Esophagus muscularis mucosa (tissue), 4 donors: ENCODE measurements around the gene XPO1. TPM values are rescaled to one million over a fixed set of nuclear protein-coding genes. Genes with fewer than 3 reads are reported as not detected.

Source experiments
- DNase-seq: peaks from one replicate; pipeline ENCODE4 v3.0.0-alpha.2; 2017; ENCODE audit errors: extremely low spot score
- H3K27ac ChIP-seq, 4 donors: fragments of 200-600 bp; sonication (generic); replicated peaks in 1 of 4; 1 replicate in 3 of 4; 2 replicates in 1 of 4; pipeline ENCODE4 v1.5.1; 2016 to 2019; ENCODE audit warnings: mild to moderate bottlenecking in 1 of 4
- H3K27me3 ChIP-seq, 4 donors: fragments of 200-600 bp; sonication (generic); one replicate each; pipeline versions ENCODE4 v1.5.1 to v1.6.0; 2016 to 2019
- H3K36me3 ChIP-seq, 4 donors: fragments of 200-600 bp; sonication (generic); one replicate each; pipeline ENCODE4 v1.5.1; 2016 to 2019
- H3K4me1 ChIP-seq, 4 donors: fragments of 200-600 bp; sonication (generic); one replicate each; pipeline ENCODE4 v1.5.1; 2016 to 2019
- H3K4me3 ChIP-seq, 4 donors: fragments of 200-600 bp; sonication (generic); 1 replicate in 2 of 4; 2 replicates in 2 of 4; pipeline ENCODE4 v1.5.1; 2016 to 2019; ENCODE audit warnings: mild to moderate bottlenecking in 4 of 4, moderate library complexity in 1 of 4
- H3K9me3 ChIP-seq, 4 donors: fragments of 200-600 bp; sonication (generic); 1 replicate in 3 of 4; 2 replicates in 1 of 4; pipeline ENCODE4 v1.5.1; 2016 to 2019
- CTCF ChIP-seq, 3 experiments: fragments of 200-600 bp in 2 of 3; fragments of 450-650 bp in 1 of 3; sonication (generic) in 2 of 3; IDR thresholded peaks; one replicate each; pipeline ENCODE4 v1.5.1; 2017 to 2019; ENCODE audit warnings: antibody characterized with exemption in 3 of 3, mild to moderate bottlenecking in 2 of 3, moderate library complexity in 1 of 3
- EP300 ChIP-seq: sonication (generic); formaldehyde crosslinking; IDR thresholded peaks from one replicate; pipeline ENCODE4 v1.6.1; 2017; ENCODE audit warnings: antibody characterized with exemption
- POLR2A ChIP-seq: fragments of 450-650 bp; IDR thresholded peaks from one replicate; pipeline ENCODE4 v1.6.1; 2017; ENCODE audit warnings: antibody characterized with exemption, moderate library complexity, mild to moderate bottlenecking, low read depth
- POLR2AphosphoS5 ChIP-seq, 2 donors: sonication (generic); formaldehyde crosslinking; IDR thresholded peaks; one replicate each; pipeline ENCODE4 v1.6.1; 2017; ENCODE audit warnings: antibody characterized with exemption in 2 of 2
- WGBS: methylation state at CpG from one replicate; pipeline ENCODE4 v1.1.5; 2018; 5-methylcytosine and 5-hydroxymethylcytosine counted together
- intact Hi-C: fragments of 100-400 bp; cut with DNase I; formaldehyde crosslinking; loops from one replicate; pipeline ENCODE4 v1.15.1; 2023
- total RNA-seq, 4 donors: library from RNA; depleted of rRNA; stranded (reverse); fragments of >200 nt; gene quantifications; one replicate each; pipeline versions ENCODE4 v1.1.0 to v1.2.1, GENCODE V29; 2016

The XPO1 gene
- total RNA-seq, 4 donors from 2014 or later: 55.8 to 117 (median 65.4) TPM

GRCh38 chr2:61434314-61434713 lies 103.8 kb downstream of the XPO1 start:
- no peak overlapping the region for H3K27ac ChIP-seq
- H3K27me3 ChIP-seq: no peaks in the 10 kb centered on the region
- peaks cover 25 to 40% (median 33%) of the 10 kb centered on the region in 4 donors for H3K4me1 ChIP-seq
- no peaks in the 10 kb centered on the region for H3K36me3 ChIP-seq
- no peak overlapping the region for H3K4me3 ChIP-seq
- TF ChIP-seq EP300 (no peak), POLR2AphosphoS5 (IDR thresholded peaks at IDR 0.05) (no peak), POLR2A (no peak), CTCF (IDR thresholded peaks at IDR 0.05) (no peak)
- DNase-seq: peak; percentile 87
- intact Hi-C loops: no loop called here
- peaks cover 0 to 7% (median 2%) of the 10 kb centered on the region in 4 donors for H3K9me3 ChIP-seq

- Histone ChIP-seq H3K4me3 (no peak overlapping the region), H3K9me3 (peaks cover 0 to 7% (median 2%) of the 10 kb centered on the region in 4 donors), H3K27me3 (no peaks in the 10 kb centered on the region), H3K27ac (no peak overlapping the region), H3K36me3 (no peaks in the 10 kb centered on the region), H3K4me1 (peaks cover 22 to 33% (median 29%) of the 10 kb centered on the region in 4 donors)
- peak; percentile 14 for DNase-seq
- WGBS: 100% methylated on average over 1 of the region's 1 CpG
- no peak for TF ChIP-seq POLR2AphosphoS5 (IDR thresholded peaks at IDR 0.05)
- no peak for TF ChIP-seq CTCF (IDR thresholded peaks at IDR 0.05)
- no peak for TF ChIP-seq POLR2A
- TF ChIP-seq EP300: no peak
- intact Hi-C loops: no loop called here
Measured at GRCh38 chr2:61433606-61434005, 104.5 kb downstream of the XPO1 start.

DNA sequence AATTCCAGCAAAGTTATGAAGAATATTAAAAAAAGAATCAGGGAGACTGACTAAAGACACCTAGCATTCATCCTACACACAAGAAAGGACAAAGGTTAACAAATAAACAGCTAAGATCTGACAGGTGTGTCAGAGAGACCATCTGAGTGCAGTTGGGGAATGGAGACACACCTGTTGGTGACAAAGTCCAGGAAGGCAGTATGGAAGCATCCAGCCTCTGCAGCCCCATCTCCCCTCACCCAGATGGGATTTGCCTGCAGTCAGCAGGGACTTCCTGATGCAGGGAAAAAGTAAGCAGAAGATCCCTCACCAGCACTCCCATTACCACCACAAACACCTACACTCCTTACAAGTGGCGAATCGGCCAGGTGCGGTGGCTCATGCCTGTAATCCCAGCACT lies 105.2 kb downstream of the XPO1 start:
- DNase-seq: peak; percentile 10
- Histone ChIP-seq H3K27ac (no peak overlapping the region), H3K4me1 (peaks cover 22 to 33% (median 27%) of the 10 kb centered on the region in 4 donors), H3K27me3 (no peaks in the 10 kb centered on the region), H3K9me3 (peaks cover 0 to 7% (median 2%) of the 10 kb centered on the region in 4 donors), H3K36me3 (no peaks in the 10 kb centered on the region), H3K4me3 (no peak overlapping the region)
- intact Hi-C loops: no loop called here
- TF ChIP-seq EP300 (no peak), CTCF (IDR thresholded peaks at IDR 0.05) (no peak), POLR2AphosphoS5 (IDR thresholded peaks at IDR 0.05) (no peak), POLR2A (no peak)
- 93% methylated on average over 3 of the region's 3 CpGs for WGBS

DNA sequence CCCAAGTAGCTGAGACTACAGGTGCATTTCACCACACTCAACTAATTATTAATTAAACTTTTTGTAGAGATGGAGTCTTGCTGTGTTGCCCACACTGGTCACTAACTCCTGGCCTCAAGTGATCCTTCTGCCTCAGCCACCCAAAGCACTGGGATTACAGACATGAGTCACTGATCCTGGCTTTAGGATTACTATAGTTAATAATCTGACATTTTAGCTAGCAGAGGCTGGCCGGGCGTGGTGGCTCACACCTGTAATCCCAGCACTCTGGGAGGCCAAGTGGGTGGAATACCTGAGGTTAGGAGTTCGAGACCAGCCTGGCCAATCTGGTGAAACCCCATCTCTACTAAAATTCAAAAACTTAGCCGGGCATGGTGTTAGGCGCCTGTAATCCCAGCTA lies 106.8 kb downstream of the XPO1 start:
- intact Hi-C loops: no loop called here
- H3K36me3 ChIP-seq: no peaks in the 10 kb centered on the region
- 97% methylated on average over 5 of the region's 5 CpGs for WGBS
- H3K27me3 ChIP-seq: no peaks in the 10 kb centered on the region
- H3K27ac ChIP-seq: no peak overlapping the region
- TF ChIP-seq POLR2AphosphoS5 (IDR thresholded peaks at IDR 0.05) (no peak), EP300 (no peak), POLR2A (no peak), CTCF (IDR thresholded peaks at IDR 0.05) (no peak)
- no peak overlapping the region for H3K4me3 ChIP-seq
- no peaks in the 10 kb centered on the region for H3K9me3 ChIP-seq
- peak; percentile 37 for DNase-seq
- H3K4me1 ChIP-seq: peaks cover 24 to 39% (median 28%) of the 10 kb centered on the region in 4 donors

Other genes starting within 250 kb of the XPO1 start
- 100 to 1,000 TPM; 124 to 137 (median 129) TPM for gene USP34, start 67.3 kb downstream of the XPO1 start, total RNA-seq